NOMO-1 treated with dmso at 0.1 percent for 144 hours (cell line): ENCODE results near the gene LITAFD.
"Not testable (repeated sequence)": the region's sequence is repeated elsewhere in the genome, so short reads cannot be mapped to it uniquely, and the experiment has no call there.

Experiments
- DNase-seq: peaks from one replicate; lab custom pipeline; 2025; ENCODE audit not compliant: unreplicated experiment; lab: John Stamatoyannopoulos, UW

LITAFD gene

GRCh38 chr16:8916541-8917225, 34.5 kb downstream of the LITAFD start:
- no peak for DNase-seq

DNA sequence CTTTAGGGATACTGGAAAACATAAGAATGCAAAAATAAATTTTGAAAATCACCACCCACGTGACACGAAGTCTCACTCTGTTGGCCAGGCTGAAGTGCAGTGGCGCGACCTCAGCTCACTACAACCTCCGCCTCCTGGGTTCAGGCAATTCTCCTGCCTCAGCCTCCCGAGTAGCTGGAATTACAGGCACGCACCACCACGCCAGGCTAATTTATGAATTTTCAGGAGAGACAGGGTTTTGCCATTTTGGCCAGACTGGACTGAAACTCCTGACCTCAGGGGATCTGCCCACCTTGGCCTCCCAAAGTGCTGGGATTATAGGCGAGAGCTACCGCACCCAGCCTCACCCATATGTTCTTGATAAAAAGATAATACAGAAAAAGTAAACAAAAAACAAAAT, 35.2 kb downstream of the LITAFD start:
- DNase-seq, result not testable (repeated sequence)

GRCh38 chr16:8919089-8919933, 37.2 kb downstream of the LITAFD start:
- DNase-seq, result no peak

GRCh38 chr16:8919934-8920462, 37.8 kb downstream of the LITAFD start:
- DNase-seq, result no peak

DNA sequence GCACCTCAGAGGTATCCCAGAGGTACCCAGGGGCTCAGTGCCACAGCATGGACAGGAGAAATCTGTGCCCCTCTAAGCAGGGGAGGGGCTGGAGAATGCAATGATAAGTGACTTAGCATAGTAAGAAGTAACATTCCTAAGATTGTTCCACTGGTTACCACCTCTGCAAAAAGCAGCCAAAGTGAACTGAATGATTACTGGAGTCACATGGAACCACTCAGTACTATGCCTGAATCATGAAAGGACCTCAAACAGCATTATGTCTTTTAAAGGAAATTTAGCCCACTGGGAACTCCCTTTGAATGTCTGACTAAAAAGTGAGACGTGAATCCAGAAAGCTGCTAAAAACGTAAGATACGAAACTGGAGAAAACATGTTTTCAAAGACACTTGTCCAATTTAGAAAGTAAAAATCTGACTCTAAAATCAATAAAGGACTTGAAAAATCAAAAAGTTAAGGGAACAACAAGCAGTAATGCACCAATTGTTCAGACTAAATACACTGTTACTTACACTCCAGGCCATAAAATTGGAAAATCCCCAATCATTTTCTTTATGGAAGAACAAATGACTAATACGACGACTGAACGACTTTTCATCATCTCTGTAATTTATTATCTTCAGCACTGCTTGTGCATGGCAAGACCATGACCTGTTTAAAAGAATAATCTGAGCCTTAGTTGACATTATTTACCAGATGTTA, 38.6 kb downstream of the LITAFD start:
- no peak for DNase-seq

GRCh38 chr16:8921347-8921984, 39.3 kb downstream of the LITAFD start:
- DNase-seq, result no peak

DNA sequence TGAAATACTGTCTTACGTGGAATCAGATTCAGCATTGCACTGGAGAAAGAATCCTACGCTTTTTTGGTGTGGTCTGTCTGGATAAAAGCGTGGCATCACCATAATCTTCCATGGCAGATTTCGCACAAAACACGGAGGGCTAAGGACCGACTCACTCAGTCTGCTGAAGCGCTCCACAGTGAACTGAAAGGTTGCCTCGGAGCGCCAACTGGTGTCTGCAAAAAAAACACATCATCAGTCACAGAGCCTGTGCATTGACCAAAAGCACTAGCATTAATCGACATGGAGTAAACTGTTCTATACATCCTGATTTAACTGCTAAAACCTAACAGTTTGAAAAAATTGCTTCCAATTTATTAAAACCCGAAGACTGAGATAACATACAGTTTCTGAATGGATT, 41.0 kb downstream of the LITAFD start:
- DNase-seq, result no peak

DNA sequence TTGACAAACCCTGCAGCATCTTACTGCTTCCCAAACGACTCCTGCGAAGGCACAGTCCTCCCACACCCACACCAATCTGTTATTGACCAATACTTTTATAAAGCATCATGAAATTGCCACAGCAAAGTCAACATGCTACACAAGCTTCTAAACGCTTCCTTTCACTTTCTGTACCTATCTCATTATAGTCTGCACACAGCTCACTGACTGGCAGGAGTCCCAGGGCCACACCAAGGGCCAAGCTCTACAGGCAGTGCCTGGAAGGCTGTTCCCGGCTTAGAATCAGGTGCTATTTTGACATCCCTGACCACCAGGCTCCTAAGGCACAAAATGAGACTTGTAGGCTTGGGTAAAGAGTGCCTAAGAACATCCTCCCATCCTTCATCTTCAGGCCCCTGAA, 42.1 kb downstream of the LITAFD start:
- DNase-seq, result no peak

GRCh38 chr16:8925455-8925854, 43.3 kb downstream of the LITAFD start:
- DNase-seq, result no peak

- DNase-seq, result no peak
Observed at GRCh38 chr16:8926827-8927226, 44.7 kb downstream of the LITAFD start.

GRCh38 chr16:8928467-8928957, 46.4 kb downstream of the LITAFD start:
- no peak for DNase-seq

DNA sequence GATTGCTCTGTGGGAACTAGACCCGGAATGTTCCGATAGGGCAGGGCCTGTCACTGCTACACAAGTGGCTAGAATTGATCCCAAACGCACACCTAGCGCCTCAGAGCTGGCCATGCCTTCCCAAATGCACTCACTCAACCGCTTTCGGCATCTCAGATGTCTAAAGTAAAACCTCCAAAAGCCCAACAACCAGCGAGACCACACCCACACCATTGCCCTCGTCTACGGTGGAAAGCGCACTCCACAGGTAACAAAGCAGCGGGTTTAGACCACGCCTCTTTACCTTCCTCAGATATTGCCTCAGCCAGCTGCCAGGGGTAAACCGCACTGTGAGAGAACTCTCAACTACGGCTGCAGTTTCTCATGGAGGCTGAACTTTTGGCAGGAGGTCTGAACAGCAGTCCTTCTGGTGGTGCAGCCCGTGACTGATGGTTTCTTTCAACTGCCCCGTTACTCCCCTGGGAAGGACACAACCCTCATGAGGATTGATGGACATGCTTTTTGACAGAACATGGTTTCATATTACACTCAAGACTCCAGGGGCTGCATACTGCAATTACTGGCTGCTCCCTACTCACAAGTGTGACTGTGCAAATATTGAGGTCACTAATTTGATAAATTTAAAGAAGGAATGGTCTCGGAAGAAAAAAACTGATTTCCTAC, 47.1 kb downstream of the LITAFD start:
- DNase-seq, result no peak

GRCh38 chr16:8931859-8932258, 49.7 kb downstream of the LITAFD start:
- peak; percentile 3 for DNase-seq

- DNase-seq, result no peak
Observed at GRCh38 chr16:8934601-8935000, 52.5 kb downstream of the LITAFD start.
